MCF 10A (cell line): ENCODE measurements around the gene CATSPER4. TPM values are rescaled to one million over a fixed set of nuclear protein-coding genes. Genes with fewer than 3 reads are reported as not detected.

ENCODE experiments used
- BruUV-seq: library from RNA; stranded (reverse); fragments of 400-500 nt; replicated peaks from 2 replicates; lab custom pipeline; 2021; lab: Mats Ljungman, UMichigan
- CTCF ChIA-PET: fragments of 300-600 bp; sonication (Branson Sonifier 250); formaldehyde crosslinking; extraction: SDS; loops from one replicate; lab custom pipeline; 2021; ENCODE audit warnings: antibody characterized with exemption, inconsistent platforms; lab: Yijun Ruan, JAX
- POLR2A ChIA-PET: fragments of 300-600, 350-650 bp; sonication (Branson Sonifier 250); formaldehyde crosslinking; extraction: SDS; loops from one replicate; lab custom pipeline; 2020; ENCODE audit warnings: antibody characterized with exemption, inconsistent platforms; lab: Yijun Ruan, JAX
- DNase-seq: peaks from one replicate; pipeline ENCODE4 v3.0.0-alpha.2; 2018; ENCODE audit not compliant: unreplicated experiment
- H3K27ac Mint-ChIP-seq: one replicate; pipeline ENCODE4 v1.8.0; 2022; ENCODE audit warnings: mild to moderate bottlenecking, low read depth, mixed read lengths; ENCODE audit not compliant: unreplicated experiment
- H3K27me3 Mint-ChIP-seq: one replicate; pipeline ENCODE4 v1.8.0; 2022; ENCODE audit warnings: mixed read lengths; ENCODE audit not compliant: insufficient read depth, unreplicated experiment
- H3K36me3 Mint-ChIP-seq: one replicate; pipeline ENCODE4 v1.8.0; 2022; ENCODE audit warnings: mild to moderate bottlenecking, moderate library complexity, mixed read lengths; ENCODE audit not compliant: insufficient read depth, unreplicated experiment
- H3K4me1 Mint-ChIP-seq: one replicate; pipeline ENCODE4 v1.8.0; 2022; ENCODE audit warnings: mixed read lengths; ENCODE audit not compliant: insufficient read depth, unreplicated experiment
- H3K4me3 Mint-ChIP-seq: one replicate; pipeline ENCODE4 v1.8.0; 2022; ENCODE audit warnings: mild to moderate bottlenecking, moderate library complexity, mixed read lengths; ENCODE audit not compliant: unreplicated experiment
- H3K9me3 Mint-ChIP-seq: one replicate; pipeline ENCODE4 v1.8.0; 2022; ENCODE audit warnings: mixed read lengths; ENCODE audit not compliant: unreplicated experiment
- CTCF ChIP-seq: fragments of 200-600 bp; IDR thresholded peaks from one replicate; pipeline ENCODE4 v1.8.0; 2022; ENCODE audit warnings: antibody characterized with exemption, mild to moderate bottlenecking; ENCODE audit not compliant: unreplicated experiment
- intact Hi-C: fragments of 100-400 bp; cut with micrococcal nuclease; formaldehyde crosslinking; loops from 2 replicates; pipeline ENCODE4 v1.14.1; 2022
- total RNA-seq: library from RNA; stranded (reverse); gene quantifications from 2 replicates; pipeline ENCODE4 v1.2.3, GENCODE V29; 2022

Gene CATSPER4
- total RNA-seq, 1 experiment from 2014 or later: not detected

GRCh38 chr1:26164036-26164860 is 26.2 kb upstream of the CATSPER4 start:
- no peak for DNase-seq
- ChIA-PET POLR2A (interaction anchor here (1.0 to 1.1 kb wide), 2 partner anchors 56 to 123 kb away, joined by 3 read pairs; no protein-coding TSS in a partner anchor), CTCF (interaction anchor here (0.6 to 2.0 kb wide), 13 partner anchors 10 to 272 kb away, joined by 3 to 7 read pairs (median 3); partner anchors contain the start of genes CD52 and CEP85)
- Mint-ChIP-seq H3K4me3 (peak overlapping the region; percentile 64), H3K4me1 (no peaks in the 10 kb centered on the region), H3K9me3 (no peaks in the 10 kb centered on the region), H3K27ac (no peak overlapping the region), H3K27me3 (no peaks in the 10 kb centered on the region), H3K36me3 (no peaks in the 10 kb centered on the region)
- peak; percentile 78 for TF ChIP-seq CTCF
- no TSS peak for BruUV-seq
- intact Hi-C loops: loop anchor here (1.0 to 2.0 kb wide), 2 partner anchors 59 to 127 kb away; no protein-coding TSS in a partner anchor

- Mint-ChIP-seq H3K4me3 (peak overlapping the region; percentile 64), H3K4me1 (no peaks in the 10 kb centered on the region), H3K36me3 (no peaks in the 10 kb centered on the region), H3K27me3 (no peaks in the 10 kb centered on the region), H3K27ac (no peak overlapping the region), H3K9me3 (no peaks in the 10 kb centered on the region)
- ChIA-PET POLR2A (interaction anchor here (0.6 to 1.1 kb wide), 2 partner anchors 12 to 784 kb away, joined by 3 to 6 read pairs; partner anchors contain the start of gene CNKSR1), CTCF (interaction anchor here (0.9 to 2.0 kb wide), 8 partner anchors 9 to 153 kb away, joined by 3 to 7 read pairs (median 3); partner anchors contain the start of genes CD52 and CEP85)
- intact Hi-C loops: loop anchor here (1.0 to 5.0 kb wide), 3 partner anchors 60 to 227 kb away; no protein-coding TSS in a partner anchor
- TF ChIP-seq CTCF: no peak
- BruUV-seq: no TSS peak
- DNase-seq: no peak
These were observed 25.2 kb upstream of the CATSPER4 start for GRCh38 chr1:26164861-26165842.

DNA sequence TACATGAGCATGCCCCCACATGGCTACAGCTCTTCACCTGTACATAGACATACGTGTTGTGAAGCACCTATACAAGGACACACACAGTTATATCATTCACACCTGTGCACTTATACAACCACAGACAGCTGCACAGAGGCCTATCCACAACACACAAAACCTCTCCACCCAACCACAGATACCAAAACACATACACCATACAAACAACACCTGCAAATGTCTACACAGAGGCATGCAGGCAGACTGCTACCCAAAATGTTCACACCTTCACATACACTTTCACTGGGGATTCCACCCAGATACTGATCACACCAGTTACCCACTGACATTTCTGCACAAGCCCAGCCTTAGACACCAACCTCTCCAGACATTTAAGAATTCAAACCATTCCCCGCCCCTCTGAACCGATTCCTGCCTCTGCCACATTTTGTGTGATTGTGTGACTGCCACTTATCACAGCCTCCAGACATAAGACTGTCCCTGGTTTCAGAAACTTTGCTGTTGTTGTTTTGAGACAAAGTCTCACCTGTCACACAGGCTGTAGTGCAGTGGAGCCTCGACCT is 23.6 kb upstream of the CATSPER4 start:
- TF ChIP-seq CTCF: no peak
- H3K9me3 Mint-ChIP-seq: no peaks in the 10 kb centered on the region
- no peak overlapping the region for H3K4me3 Mint-ChIP-seq
- intact Hi-C loops: loop anchor here (5.0 kb wide), 1 partner anchor 226 kb away; no protein-coding TSS in a partner anchor
- no TSS peak for BruUV-seq
- ChIA-PET CTCF (interaction anchor here (0.7 to 1.3 kb wide), 4 partner anchors 41 to 200 kb away, joined by 3 to 4 read pairs (median 3); no protein-coding TSS in a partner anchor), POLR2A (no interaction called here)
- H3K4me1 Mint-ChIP-seq: no peaks in the 10 kb centered on the region
- no peak for DNase-seq
- H3K27me3 Mint-ChIP-seq: no peaks in the 10 kb centered on the region
- H3K36me3 Mint-ChIP-seq: no peaks in the 10 kb centered on the region
- no peak overlapping the region for H3K27ac Mint-ChIP-seq
